Sigmoid colon (tissue), 4 donors: ENCODE data around the gene COL6A2.

Experiments used
- EP300 ChIP-seq, 4 donors: sonication (generic); formaldehyde crosslinking; IDR thresholded peaks; one replicate each; pipeline ENCODE4 v1.6.1; 2017; ENCODE audit warnings: antibody characterized with exemption in 4 of 4
- POLR2A ChIP-seq, 2 donors: fragments of 450-650 bp; IDR thresholded peaks; one replicate each; pipeline ENCODE4 v1.6.1; 2016; ENCODE audit warnings: antibody characterized with exemption in 2 of 2, mild to moderate bottlenecking in 2 of 2, moderate library complexity in 2 of 2
- TF ChIP-seq, protein P1 (sequence below), 4 experiments: fragments of 450-650 bp in 3 of 4; fragments of 200-600 bp in 1 of 4; IDR thresholded peaks; one replicate each; pipeline ENCODE4 v1.5.1; 2016 to 2019; ENCODE audit warnings: antibody characterized with exemption in 4 of 4, mild to moderate bottlenecking in 3 of 4, moderate library complexity in 2 of 4

DNA sequence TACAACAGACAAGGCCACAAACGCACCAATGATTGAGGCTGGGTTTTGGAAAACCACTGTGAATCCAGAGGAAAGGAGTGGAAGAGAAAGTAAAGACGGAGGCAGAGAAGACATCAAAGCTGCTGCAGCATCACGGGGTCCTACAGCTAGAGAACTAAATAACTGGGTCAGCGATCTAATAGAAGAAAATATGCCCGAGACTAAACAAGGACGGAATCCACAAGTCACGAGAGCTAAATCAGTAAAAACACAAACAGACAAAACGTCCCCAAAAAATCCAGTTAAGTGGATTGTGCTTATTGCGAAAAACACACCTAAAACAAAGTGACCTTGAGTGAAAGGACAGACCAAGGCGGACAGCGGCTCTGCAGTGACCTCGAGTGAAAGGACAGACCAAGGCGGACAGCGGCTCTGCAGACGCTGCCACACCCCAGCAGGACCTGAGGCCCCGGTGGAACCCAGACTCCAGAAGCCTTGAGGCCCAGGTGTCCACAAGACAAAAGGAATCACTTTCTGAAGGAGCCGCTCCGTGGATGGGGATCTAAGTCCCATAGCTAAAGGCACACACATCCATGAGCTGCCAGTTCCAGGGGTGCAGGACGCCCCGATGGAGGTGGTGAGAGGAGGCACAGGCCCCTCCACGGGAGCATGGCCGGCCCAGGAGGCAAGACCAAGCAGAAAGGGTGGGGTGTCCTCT is 51.4 kb downstream of the COL6A2 start:
- TF ChIP-seq, protein P1, sequence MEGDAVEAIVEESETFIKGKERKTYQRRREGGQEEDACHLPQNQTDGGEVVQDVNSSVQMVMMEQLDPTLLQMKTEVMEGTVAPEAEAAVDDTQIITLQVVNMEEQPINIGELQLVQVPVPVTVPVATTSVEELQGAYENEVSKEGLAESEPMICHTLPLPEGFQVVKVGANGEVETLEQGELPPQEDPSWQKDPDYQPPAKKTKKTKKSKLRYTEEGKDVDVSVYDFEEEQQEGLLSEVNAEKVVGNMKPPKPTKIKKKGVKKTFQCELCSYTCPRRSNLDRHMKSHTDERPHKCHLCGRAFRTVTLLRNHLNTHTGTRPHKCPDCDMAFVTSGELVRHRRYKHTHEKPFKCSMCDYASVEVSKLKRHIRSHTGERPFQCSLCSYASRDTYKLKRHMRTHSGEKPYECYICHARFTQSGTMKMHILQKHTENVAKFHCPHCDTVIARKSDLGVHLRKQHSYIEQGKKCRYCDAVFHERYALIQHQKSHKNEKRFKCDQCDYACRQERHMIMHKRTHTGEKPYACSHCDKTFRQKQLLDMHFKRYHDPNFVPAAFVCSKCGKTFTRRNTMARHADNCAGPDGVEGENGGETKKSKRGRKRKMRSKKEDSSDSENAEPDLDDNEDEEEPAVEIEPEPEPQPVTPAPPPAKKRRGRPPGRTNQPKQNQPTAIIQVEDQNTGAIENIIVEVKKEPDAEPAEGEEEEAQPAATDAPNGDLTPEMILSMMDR (IDR thresholded peaks at IDR 0.05): no peak
- TF ChIP-seq POLR2A (IDR thresholded peaks at IDR 0.05): no peak
- TF ChIP-seq EP300 (IDR thresholded peaks at IDR 0.05): no peak
